ENCODE results near the gene ATXN10.
"Not testable (repeated sequence)": the region's sequence is repeated elsewhere in the genome, so short reads cannot be mapped to it uniquely, and the experiment has no call there.

ATXN10 gene

GRCh38 chr22:45680932-45681700 is 9.5 kb downstream of the ATXN10 start:
- no peak for DNase-seq

GRCh38 chr22:45682064-45682463 is 10.4 kb downstream of the ATXN10 start:
- no peak for DNase-seq

DNA sequence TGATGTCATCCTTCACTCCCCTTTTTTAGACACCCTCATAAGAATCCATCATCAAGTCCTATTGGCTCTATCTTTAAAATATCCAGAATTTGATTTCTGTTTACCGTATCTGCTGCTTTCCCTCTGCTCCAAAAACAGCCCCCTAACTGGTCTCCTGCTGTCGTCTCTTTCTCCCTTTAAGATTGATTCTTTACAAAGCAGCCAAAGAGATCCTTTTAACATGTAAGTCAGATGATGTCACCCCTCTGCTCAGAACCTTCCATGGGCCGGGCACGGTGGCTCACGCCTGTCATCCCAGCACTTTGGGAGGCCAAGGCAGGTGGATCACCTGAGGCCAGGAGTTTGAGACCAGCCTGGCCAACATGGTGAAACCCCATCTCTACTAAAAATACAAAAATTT is 11.1 kb downstream of the ATXN10 start:
- DNase-seq, result not testable (repeated sequence)

DNA sequence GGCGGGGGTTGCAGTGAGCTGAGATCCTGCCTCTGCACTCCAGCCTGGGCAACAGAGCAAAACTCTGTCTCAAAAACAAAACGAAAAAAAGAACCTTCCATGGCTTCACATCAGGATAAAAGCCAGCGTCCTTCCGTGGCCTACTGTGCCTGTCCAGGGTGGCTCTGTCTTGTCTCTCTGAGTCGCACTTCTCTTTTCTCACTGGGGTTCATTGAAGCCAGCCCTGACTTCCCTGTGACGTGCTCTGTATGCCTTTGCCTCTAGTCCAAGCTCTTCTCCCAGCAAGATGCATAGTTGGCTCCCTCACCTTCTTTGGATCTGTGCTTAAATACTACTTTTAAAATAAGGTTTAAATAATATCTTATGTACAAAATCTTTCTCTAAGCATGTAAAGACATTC is 11.6 kb downstream of the ATXN10 start:
- no peak for DNase-seq

DNA sequence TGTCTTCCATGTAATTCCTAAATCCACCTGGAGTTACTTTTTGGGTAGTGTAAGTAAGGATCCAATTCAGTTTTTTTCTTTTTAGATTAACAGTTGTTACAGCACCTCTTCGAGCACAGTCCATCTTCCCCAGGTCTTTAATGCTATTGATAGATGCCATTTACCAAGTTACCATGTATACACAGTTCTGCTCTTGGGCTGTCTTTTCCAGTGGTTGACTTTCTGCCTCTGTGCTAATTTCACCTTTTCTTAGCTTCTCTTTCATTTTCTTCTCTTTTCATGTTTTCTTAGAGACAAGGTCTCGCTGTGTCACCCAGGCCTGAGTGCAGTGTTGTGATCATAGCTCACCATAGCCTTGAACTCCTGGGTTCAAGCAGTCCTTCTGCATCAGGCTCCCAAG is 12.0 kb downstream of the ATXN10 start:
- no peak for DNase-seq

DNA sequence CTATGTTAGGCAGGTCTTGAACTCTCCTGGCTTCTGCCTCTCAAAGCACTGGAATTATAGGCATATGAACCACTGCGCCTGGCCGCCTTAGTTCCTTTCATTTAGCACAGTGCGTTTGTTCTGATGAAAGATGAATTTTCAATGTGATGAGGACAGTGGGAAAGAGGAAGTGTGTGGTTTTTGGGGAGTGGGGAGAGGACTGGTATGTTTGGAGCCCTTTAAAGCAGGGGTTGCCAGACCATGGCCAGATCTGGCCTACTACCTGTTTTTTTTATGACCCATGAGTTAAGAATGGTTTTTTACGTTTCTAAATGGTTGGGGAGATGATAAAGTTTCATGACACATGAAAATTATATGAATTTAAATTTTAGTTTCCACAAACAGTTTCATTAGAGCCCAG is 12.5 kb downstream of the ATXN10 start:
- DNase-seq, result no peak

DNA sequence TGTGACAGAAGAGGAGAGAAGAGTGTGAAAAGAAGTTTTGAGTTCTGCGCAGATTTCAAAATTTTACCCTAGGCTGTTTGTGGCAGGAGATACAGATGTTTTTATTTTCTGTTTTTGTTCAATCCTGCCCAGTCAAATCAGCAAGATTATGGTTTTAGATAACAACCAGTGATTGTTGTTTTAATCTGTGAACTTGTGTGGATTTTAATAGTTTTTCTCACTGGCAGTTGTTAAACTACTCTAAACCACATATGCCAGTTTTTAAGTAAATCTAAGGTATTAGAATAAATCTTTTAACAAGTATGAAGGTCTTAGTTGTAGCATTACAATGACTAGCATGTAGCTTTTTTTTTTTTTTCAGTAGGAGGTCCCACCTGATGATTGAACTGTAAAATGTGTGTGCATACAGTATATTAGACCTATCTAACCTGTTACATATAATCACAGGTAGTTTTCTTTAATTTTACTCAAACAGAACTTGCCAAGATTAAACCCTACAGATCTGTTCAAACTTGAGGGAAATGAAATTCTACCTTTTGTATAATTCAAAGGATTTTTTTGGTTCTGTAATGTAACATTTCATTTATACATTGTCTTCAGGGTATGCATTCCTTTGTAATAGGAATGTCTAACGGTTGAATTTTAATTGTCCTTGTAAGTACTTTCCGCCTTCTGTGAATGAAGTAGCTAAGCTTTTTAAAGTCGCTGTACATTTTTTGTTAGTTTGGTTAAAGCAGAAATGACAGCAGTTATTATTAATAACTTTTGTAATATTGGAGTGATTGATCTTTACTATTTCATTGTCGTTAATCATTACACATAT is 13.3 kb downstream of the ATXN10 start:
- DNase-seq, result no peak

DNA sequence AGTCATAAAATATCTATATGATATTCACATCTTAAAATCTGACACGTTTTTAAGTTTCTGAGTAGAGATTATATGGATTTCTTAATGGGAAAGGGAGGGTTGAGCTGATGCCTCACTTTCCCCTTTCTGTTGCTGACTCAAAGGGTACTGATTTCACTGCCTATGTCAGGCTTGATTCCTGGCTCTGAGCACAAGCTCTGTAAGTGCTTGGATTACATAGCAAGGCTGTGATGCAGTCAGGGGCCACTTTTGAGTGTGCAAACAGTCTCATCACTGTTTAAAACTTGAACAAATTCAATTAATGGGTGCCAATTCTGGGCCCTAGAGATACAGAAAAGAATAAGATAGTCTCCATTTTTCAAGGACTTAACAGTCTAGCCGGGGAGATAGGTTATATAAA is 14.4 kb downstream of the ATXN10 start:
- no peak for DNase-seq

GRCh38 chr22:45686836-45687235 is 15.2 kb downstream of the ATXN10 start:
- no peak for DNase-seq

DNA sequence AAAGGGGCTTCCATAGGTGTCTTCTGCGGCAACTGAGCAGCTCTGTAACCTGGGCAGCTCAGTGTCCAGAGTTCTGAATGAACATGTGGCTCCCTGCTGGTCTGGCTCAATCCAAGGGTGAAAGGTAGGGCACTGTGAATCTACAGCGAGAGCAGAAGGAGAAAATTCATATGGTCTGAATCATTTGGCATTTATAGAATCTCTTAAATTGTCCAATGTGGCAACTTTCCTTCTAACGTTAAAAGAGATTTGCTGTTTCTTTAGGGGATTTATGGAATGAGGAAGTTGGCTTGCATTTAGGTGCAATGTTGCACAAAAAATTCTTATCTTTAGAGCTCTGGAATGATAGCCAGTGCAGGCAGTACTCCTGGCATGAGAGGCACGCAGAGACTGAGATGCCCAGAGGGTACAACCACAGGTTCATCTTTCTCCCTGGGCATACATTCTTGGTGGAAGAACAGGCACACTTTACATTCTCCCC is 17.0 kb downstream of the ATXN10 start:
- no peak for DNase-seq

DNA sequence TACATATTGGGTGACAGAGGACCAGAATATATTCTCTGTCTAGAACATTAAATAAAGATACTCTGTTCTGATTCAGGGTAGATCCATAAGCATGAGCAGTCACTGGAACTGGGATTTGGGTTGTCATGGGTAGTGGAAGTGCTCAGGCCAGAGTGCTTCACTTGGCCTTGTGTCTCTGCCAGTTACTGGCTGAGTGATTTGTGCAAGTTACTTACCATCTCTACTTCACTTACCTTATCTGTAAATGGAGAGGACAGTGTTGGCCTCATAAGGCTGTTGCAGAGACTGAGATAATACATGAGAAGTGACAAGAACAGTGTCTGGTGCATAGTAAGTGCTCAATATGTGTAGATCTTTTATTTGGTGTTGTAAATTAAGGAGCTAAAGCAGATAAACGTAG is 17.6 kb downstream of the ATXN10 start:
- DNase-seq, result no peak

- DNase-seq, result no peak
Measured at GRCh38 chr22:45690008-45690407, 18.4 kb downstream of the ATXN10 start.

GRCh38 chr22:45692549-45692948 is 20.9 kb downstream of the ATXN10 start:
- DNase-seq, result no peak

- DNase-seq, result no peak
Measured at GRCh38 chr22:45693835-45694234, 22.2 kb downstream of the ATXN10 start.

DNA sequence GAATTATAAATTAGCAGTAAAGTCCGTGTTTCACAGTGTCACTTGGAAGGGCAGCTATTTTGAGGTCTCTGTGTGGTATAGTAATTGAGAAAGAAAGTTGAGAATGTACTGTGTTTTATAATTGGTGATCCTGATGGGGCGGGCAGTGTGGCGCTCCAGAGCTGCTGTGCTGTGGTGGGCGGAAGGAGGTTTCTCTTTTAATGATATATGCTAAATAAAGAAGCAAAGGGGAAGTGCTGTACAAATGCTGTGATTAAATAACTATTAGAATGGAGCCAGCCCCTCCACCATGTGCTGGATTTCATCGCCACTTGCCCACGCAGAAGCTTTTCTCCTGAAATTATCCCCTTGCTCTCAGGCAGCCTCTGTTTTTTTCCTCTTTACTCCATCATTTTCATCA is 24.6 kb downstream of the ATXN10 start:
- DNase-seq, result no peak

GRCh38 chr22:45698094-45698493 is 26.5 kb downstream of the ATXN10 start:
- DNase-seq, result no peak

DNA sequence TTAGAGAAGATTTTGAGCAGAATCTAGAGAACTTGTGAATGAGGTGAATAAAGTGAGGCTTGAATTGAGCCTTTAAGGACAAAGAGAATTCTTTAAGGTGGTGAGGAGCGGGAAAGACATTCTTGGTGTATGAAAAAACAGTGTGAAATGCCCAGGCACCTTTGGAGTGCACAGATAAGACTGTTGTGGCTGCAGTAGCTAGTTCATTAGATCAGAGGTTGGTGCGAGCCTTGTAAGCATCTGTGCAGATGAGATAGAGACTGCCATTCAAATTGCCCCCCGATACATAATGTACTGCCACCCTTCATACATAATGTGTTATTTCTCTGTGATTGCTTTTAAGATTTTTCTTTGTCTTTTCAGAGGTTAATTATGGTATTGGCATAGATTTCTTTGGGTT is 31.3 kb downstream of the ATXN10 start:
- DNase-seq, result no peak

GRCh38 chr22:45703758-45704157 is 32.1 kb downstream of the ATXN10 start:
- no peak for DNase-seq

DNA sequence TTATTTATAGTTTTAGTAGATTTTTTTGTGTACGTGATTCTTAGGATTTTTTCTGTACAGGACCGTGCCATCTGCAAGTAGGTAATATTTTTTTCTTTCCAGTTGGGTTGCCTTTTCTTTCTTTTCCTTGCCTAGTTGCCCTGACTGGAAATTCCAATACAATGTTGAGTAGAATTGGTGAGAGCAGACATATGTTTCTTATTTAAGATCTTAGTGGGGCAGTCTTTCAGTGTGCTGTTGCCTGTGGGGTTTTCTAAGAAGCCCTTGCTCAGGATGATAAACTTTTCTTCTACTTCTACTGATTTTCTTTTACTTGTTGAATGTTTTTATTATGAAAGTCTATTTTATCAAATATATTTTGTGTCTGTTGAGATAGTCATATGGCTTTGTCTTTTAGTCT is 33.0 kb downstream of the ATXN10 start:
- DNase-seq, result no peak

DNA sequence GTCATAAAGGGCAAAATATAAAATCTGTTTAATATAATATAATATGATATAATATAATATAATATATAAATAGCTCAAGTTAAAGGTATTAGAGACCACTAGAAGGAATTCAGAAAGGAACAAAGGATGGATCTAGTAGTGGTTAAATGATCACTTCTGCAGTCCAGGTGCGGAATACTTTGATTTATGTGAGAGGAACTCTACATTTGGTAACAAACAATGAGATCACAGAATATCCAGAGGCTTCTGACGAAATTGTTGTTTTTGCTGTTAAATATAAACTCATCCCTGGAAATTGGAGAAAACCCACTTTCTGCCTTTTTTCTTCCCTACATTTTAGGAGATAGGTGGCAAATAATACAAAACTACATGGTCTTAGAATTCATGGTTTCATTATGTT is 36.0 kb downstream of the ATXN10 start:
- no peak for DNase-seq

DNA sequence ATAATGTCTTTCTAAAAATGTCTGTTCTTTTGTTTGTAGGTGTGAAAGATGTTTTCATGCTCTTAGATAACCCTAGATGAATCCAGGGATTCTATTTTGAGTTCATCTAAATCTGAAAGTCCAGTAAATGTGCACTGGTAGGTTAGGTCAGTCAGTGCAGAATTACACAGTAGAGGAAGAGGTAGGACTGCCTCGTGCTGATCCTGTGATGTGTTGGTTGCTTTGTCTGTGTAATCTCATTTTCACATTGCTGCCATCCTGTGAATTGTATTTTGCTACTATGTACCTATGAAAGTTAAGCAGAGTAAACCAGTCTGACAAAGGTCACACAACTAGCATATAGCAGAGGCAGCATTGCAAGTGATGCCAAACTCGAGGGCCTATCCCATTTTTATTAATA is 36.5 kb downstream of the ATXN10 start:
- DNase-seq, result no peak

DNA sequence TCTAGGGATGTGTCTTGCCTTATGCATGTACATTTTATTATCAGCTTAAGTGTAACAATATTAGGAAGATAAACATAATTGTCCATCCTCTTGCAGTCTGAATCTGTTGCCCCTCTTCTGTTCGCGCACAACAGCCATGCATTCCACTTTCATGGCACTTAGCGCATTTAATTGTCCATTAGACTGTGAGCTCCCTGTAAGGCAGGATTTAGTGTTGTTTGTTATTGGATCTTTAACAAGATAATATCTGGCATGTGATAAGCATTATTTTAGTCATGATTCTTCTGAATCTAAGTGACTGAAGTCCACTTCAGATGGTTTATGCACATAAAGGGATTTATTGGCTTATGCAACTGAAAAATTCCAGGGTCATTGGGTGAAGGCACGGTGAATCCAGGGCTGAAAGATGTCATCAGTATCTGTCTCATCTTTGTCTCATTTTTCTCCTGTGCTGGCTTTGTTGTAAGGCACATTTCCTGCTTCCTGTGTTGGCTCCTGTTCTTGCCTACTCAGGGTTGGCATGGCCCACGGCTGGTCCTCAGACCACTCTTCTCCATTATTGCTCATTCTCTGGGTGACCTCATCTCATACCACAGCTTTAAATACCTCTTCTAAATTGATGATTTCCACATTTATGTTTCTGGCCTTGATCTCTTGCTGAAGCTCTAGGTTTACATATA is 37.6 kb downstream of the ATXN10 start:
- no peak for DNase-seq

DNA sequence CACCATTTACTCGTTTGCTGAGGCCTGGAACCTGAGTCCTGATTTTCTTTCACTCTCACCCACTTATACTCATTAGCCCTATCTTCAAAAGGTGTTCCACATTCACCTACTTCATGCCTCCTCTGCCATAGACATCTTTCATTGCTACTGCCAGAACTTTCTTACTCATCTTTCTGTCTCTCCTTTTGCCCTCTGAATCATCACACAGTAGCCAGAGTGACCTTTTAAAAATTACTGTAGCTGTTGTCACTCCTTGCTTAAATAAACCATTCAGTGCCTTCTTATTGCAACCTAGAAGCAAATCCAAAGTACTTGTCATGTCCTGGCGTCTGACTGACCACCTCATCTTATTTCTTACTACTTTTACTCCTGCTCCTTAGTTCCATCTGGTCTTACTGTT is 38.2 kb downstream of the ATXN10 start:
- no peak for DNase-seq

GRCh38 chr22:45710469-45710868 is 38.8 kb downstream of the ATXN10 start:
- DNase-seq, result no peak

All from T-helper 9 cell (primary cell).